ENCODE measurements around the gene BATF.
A peak's percentile ranks its signal among the peaks of the same experiment; 100 is the strongest.
"Not testable (repeated sequence)": the region's sequence is repeated elsewhere in the genome, so short reads cannot be mapped to it uniquely, and the experiment has no call there.

The BATF gene, protein sequence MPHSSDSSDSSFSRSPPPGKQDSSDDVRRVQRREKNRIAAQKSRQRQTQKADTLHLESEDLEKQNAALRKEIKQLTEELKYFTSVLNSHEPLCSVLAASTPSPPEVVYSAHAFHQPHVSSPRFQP

DNA sequence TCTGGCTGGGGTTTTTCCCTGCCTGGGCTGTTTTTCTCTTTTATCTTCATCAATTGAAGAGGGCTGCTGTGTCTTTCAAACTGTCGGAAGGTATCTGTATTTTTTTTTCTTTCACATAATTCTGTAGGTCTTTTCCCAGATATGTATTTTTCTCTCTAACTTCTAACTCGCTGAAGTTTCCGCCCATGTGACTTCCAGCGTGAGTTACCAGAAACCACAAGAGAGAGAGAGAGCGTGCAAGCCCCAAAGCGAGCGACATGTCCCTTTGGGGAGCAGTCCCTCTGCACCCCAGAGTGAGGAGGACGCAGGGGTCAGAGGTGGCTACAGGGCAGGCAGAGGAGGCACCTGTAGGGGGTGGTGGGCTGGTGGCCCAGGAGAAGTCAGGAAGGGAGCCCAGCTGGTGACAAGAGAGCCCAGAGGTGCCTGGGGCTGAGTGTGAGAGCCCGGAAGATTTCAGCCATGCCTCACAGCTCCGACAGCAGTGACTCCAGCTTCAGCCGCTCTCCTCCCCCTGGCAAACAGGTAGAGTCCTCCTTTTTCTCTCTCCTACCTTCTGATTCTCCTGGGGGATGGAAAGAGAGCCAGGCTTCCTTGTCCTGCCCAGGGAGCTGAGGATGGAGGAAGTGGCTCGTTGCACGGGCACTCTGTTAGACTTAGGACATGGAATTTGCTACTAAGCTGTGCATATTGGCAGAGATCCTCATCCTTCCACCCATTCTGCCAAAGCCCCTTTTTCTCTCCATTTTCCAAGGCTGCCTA is at the start of gene BATF:
Gene BATF (plus strand): TSS at position 246 of the 759 bp plus-strand sequence. CDS start 214 bp downstream, at position 460.
- DNase-seq (ENCODE audit: low read depth in 3 of 3), result peak; percentile 51 to 76 (median 69)

DNA sequence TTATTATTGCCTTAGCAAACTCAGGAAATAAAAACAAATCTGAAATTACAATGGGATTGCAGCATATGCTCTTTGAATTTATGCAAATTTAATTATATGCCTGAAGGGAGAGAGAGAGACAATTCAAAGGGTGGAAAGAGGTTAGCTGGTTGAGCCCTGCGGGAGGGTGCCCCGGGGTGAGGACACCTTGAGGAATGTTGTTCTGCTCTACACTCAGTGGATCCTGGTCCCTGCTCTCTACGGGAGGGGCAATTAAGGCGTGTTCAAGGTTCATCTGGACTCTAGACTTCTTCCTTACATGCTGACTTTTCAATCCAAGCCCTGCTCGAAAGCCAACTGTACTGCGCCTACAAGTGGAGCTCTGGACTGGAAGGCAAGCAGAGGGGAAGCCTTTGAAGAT is 48.1 kb upstream of the BATF start:
- not testable (repeated sequence) for DNase-seq (ENCODE audit: low read depth in 3 of 3)

DNA sequence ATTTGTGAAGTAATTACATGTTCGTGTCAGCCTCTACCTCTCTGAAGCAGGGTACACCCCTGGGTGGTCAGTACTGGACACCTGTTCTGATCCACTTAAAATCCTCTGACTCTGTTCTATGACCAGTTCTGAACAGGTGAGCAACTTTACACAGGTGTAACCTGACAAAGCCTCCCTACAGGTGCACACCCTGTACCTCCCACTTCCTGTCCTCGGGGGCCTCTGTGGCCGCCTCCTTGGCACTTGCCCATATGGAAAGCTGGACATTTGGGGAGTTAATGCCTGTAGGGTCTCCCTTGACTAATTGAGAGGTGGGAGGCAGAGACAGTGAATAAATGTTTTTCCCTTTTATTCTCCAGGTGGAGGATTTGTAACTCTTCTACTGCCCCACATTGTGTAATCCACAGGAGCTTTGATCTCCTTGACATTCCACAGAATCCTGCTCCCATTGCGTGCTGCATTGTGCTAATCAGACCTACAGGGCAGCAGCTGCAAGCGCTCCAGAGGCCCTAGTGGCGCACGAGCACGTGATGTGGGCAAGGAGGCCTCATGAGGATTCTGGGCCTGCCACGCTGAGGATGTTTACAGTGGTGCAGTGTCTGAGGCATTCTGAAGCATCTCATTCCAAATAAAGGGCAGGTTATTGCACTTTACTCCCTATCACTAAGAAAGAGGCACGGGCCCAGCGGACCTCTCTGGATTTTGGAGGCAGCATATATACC is 45.8 kb upstream of the BATF start:
- no peak for DNase-seq (ENCODE audit: low read depth in 3 of 3)

DNA sequence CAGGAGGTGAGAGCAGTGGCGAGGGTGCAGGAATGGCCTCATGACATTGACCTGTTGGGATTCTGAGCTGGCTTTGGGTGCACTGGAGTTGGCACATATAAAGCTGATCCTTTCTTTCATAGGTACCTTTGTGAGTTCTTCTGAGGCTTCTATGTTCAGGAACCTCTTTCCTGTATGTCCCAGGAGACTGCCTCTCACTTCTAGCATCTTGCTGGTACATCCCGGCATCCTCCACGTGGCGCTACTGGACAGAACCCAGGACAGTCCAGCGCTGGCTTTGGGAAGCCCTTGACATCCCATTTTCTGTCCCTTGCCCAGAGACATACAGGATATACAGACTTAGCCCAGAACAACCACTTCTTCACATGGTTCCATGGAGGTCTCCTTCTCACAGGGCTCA is 44.4 kb upstream of the BATF start:
- no peak for DNase-seq (ENCODE audit: low read depth in 3 of 3)

DNA sequence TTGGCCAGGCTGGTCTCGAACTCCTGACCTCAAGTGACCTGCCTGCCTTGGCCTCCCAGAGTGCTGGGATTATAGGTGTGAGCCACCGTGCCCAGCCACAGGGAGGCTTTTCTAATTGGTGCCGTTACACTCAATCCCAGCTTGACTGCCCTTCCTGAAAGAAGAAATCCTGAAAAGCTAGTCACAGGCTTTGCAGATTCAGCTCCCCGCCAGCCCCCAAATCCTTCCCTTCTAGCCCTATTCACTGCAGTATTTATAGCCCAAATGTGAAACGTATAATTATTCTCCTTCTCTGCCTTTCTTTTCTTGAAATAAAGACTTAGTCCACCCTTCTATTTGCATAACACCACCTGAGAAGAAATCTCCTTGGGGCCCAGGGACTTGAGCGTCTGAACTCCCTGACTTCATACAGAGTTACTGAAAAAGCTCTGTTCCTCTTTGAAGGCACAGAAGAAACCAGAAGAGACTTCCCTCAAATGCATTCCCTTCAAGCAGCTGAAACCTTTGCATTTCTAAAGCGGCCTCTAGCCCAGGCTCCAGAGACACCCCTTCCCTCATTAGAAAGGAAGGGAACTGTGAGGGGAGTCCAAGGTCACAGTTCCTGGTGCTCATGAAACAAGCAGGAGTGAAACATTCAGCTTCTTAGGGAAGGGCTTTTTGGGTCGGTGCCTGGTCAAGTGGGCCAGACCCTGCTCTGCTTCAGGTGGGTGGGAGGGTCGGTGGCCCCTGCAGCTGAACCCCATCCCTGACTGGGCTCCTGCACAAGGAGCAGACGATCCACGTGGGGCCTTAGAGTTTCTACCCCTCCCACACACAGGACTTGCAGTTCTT is 42.3 kb upstream of the BATF start:
- DNase-seq (ENCODE audit: low read depth in 3 of 3), result no peak

DNA sequence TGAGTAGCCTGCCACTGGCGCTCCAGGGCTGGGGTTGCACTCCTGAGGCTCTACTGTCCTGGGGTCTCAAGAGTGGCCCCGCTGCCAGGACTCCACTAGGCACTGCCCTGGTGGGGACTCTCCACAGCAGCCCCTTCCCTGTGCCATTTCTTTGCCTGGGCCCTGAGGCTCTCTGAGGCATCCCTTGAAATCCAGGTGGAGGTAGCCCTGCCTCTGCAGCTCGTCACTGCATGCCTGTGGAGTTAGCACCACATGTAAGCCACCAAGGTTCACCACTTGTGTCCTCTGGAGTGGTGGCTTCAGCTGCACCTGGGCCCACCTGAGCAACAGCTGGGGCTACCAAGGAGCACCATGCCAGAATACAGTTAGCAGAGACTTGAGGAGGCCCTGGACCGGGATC is 39.9 kb upstream of the BATF start:
- no peak for DNase-seq (ENCODE audit: low read depth in 3 of 3)

DNA sequence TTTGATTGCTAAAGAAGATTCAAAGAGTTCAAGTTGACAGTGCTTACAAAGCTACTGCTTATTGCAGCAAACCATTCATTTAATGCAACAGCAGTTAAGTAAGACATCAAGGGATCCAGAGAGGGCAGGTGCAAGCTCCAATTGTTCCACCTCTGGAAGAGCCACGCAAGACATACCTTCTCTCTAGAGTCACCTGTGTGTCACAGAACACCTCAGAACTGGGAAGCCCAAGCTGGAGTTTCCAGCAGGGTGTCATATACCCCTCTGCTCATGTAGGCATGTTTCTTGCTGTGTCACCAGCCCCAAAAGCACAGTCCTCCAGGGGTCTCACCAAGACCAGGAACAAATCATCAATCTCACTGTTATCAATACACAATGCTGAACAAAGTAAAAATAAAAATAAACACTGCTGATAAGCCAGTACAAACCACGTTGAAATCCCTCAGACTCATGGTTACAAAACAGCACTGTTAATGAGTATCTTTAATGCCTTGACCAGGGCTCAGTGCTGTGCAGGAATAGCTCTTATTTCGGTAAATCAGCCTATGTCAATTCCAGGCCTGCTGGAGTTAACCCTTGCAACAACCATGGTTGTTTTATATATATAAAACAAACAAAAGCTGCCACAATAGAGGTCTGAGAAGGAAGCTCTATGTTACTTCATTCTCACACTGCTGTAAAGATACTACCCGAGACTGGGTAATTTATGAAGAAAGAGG is 37.4 kb upstream of the BATF start:
- DNase-seq (ENCODE audit: low read depth in 3 of 3), result no peak

DNA sequence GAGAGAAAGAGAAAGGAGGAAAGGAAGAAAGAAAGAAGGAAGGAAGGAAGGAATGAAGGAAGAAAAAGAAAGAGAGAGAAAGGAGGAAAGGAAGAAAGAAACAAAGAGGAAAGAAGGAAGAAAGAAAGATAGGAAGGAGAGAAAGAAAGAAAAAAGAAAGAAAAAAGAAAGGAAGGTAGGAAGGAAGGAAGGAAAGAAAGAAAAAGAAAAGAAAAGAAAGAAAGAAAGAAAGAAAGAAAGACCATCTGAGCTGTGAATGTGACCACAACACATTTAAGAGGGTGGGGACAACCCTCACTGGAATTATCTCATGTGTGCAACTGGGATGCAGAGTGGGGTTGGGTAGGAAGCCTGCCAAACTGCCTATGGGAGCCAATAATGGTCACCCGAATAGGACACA is 36.0 kb upstream of the BATF start:
- DNase-seq (ENCODE audit: low read depth in 3 of 3), result no peak

DNA sequence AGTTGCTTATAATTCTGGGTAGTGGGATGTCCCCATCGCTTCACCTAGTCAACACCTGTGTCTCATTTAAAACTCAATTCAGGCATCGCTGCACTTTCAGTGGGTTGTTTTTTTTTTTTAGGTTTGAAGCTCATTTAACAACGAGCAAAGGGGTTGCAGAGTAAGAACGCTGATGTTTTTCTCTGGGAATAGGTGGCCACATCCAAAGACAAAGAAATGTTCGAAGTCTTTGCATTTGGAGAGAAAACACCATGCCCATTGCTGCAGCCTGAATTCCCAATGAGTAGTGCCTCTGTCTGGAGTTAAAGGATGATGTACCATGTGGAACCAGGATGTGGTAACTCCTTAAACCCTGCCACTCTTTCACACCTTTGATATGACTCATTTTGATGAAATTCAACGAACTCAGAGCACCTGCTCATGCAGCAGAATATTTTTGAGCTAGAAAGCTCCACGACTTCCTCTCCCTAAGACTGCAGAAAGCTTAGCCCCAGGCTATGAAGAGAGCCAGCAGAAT is 35.1 kb upstream of the BATF start:
- DNase-seq (ENCODE audit: low read depth in 3 of 3), result no peak

DNA sequence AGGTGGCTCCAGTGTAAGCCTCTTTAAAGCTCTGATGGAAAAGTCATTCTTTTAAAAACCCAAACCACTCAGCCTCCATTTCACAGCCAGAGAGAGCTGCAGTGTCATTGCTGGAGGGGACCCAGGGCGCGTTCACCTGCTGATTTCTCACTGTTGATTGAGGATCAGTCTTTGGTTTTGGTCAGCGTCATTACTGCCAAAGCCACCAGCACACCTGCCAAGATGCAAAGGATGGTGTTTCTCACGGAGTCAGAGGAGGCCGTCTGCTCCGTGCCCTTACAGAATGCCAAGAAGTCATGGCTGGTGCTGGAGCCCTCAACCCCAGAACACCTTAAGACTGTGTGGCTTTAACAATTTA is 32.8 kb upstream of the BATF start:
- DNase-seq (ENCODE audit: low read depth in 3 of 3), result no peak

DNA sequence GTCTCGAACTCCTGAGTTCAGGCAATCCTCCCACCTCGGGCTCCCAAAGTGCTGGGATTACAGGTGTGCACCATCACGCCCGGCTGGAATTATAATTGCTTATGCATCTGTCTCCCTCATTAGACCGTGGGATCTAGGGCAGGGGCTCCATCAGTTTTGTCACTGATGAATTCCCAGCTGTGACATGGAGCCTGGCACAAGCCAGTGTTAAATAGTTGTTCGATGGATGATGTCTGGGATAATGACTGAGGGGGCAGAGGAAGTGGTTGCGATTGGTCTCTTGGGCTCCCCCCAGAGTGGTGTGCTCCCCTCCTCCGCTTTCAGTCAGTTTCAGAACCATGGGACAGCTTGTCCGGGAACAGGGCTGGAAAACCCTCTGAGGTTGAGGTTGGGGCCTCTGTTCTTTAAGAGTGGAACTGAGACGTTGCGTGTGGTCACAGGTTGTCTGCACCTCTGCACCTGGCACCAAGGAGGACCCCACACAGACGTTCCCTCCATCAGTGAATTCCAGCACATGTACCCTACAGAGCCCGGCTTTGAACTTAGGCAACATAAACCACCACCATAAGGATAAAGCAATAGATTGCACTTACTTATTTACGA is 30.8 kb upstream of the BATF start:
- DNase-seq (ENCODE audit: low read depth in 3 of 3), result no peak

DNA sequence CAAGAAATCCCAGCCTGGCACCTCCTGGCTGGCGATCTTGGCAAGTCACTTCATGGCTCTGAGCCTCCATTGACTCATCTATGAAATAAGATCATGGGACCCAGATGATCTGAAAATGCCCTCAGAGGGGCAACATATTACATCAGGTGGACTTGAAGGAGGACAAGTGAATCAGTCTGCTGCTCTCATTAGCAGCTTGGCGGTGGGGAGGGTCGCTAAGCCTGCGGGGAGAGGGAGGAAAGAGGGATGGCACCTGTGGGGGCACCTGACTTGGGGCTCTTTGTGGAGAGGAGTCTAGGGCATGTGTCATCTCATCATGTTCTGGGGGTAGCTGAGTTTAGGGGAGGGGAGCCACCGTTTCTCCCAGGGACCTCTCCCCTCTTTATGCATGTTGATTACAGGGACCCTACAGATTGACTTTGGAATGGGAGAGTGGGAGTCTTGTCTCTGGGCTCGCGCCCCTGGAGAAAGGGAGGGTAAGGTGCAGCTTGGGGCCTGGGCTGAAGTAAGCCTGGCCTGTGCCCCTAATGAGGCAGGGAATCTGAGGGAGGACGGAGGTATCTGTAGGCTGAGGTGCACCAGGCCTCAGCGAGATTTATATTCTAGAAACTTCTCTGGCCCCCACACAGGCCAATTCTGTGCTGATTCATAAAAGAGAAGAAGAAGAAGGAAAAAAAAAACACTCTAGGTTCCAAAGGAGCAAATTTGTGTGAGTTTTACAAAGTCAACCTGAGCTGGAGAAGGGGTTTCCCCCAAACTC is 29.3 kb upstream of the BATF start:
- DNase-seq (ENCODE audit: low read depth in 3 of 3), result no peak

DNA sequence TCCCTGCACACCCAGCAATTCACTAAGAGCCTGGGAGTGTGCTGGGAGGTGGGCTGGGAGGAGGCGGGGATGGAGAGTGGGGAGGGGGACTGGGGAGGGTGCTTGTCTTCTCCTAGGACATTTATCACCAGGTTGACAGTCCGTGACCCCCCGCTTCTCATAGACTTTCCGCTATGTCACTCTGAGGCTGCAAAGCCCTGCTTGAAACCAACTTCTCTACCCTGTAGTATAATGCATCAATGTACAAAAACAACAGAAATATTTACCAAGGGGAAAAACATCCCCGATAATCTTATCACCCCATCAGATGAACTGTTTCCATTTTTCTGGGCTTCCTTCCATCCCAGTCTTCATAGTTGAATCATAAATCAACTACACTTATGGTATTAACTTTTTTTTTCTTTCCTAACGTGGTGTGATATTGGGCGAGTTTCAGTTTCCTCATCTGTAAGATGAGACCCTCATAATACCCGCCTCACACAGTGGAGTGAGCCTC is 28.6 kb upstream of the BATF start:
- DNase-seq (ENCODE audit: low read depth in 3 of 3), result no peak

DNA sequence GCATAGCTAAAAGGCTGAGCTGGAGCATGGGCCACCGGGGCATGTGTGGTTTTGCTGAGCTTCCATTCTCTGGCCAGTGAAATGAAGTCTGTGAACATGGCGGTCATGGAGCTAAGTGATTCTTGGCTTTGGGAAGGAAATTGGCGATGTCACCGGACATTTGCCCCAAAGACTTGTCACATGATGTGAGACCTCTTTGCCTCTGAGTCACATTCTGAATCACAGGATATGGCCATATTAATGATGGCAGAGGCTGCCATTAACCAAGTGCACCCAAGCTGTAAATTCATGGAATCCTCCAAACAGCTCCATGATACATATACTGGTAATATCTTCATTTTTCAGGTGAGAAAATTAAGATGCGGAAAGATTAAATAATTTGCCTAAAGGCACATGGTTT is 27.4 kb upstream of the BATF start:
- DNase-seq (ENCODE audit: low read depth in 3 of 3), result no peak

DNA sequence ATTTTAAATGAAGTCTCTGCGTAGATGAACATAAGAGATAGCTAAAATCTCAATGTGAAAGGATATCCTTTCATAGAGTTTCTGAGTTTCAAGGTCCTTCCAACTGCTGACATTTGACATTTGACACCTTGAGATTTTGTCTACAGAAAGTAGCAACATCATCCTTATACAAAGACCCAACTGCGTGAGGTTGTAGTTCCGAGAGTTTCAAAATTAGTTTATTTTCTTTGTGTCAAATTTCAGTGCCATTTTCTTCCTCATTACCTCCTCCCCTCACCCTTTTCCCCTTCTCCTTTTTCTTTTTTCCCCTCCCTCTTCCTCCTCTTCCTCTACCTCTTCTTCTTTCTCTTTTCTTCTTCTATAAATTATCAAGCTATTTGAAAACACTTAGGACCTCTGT is 26.9 kb upstream of the BATF start:
- no peak for DNase-seq (ENCODE audit: low read depth in 3 of 3)

DNA sequence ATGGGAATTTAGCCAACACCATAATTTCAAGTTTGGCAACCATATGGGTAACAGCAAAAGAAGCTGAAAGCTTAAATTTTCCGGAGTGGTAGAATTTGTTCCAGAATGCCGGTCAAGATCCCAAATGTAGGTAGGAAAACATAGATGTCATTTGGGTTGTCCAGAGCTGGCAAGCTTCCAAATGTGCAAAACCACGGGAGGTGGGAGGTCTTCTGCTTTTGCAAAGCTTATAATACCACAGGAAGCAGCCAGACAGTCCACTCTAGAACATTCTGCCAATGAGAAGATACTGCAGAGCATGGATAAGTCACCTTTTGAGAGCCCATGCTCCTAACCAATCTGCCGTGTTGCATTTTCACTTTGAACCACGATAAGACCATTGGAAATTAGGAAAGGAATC is 26.4 kb upstream of the BATF start:
- no peak for DNase-seq (ENCODE audit: low read depth in 3 of 3)

DNA sequence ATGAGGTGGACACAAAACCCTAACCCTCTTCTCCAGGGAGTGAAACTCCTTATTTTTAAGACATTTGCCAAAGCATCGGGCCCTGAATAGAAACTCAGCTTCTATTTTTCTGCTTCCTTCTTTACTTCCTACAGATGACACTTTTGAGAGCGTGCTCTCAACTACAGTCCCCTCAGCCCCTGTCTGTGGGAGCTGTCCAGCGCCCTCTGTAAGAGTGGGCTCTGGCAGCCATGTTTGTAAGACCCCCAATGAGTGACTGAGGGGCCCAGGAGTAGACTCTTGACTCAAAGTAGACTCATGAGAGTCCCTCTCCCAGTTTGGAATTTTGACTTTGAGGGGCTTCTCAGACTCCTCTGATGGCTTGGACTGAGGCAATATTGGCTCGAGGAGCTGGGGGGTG is 25.5 kb upstream of the BATF start:
- no peak for DNase-seq (ENCODE audit: low read depth in 3 of 3)

DNA sequence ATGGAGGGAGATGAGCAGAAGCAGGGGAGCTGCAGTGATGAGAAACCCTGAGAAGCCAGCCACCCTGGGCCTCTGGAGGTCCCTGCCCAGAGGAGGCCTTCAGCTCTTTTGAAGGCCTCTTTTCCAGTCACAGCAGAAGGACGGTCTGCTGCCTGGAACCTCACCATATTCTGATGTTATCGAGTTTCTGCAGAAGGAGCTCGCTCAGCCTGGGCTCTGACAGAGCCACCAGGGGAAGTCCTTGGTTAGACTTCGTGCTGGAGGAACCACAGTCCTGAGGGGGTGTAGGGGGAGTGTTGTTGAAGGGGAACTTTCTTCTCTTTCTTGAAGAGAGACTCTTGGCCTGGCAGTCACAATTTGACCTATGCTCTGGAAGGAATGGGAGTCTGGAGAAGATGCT is 25.1 kb upstream of the BATF start:
- no peak for DNase-seq (ENCODE audit: low read depth in 3 of 3)

DNA sequence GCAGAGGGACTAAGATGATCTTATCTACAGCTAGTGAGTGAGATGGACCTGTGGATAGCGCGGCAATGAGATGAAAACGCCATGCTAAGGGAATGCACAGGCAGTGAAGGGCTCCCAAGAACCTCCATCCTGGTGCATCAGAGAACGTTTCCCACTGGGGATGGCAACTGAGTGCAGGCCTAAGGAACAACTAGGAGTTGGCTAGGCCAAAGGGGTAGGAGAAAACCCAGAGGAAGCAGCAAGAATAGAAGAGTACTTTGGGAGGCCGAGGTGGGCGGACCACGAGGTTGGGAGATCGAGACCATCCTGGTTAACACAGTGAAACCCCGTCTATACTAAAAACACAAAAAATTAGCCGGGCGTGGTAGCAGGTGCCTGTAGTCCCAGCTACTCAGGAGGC is 24.6 kb upstream of the BATF start:
- no peak for DNase-seq (ENCODE audit: low read depth in 3 of 3)
